ENCODE data around the gene ZFC3H1.

- TF ChIP-seq POLR2AphosphoS5 (IDR thresholded peaks at IDR 0.05; ENCODE audit: borderline replicate concordance, low read depth, low read length) (no peak), EZH2 (IDR thresholded peaks at IDR 0.05) (no peak)
Observed at GRCh38 chr12:71703206-71703605, 39.6 kb upstream of the ZFC3H1 start.
